IPS-NIHi7 (cell line): ENCODE data around the gene PISD.
"Not testable (repeated sequence)": the region's sequence is repeated elsewhere in the genome, so short reads cannot be mapped to it uniquely, and the experiment has no call there.

ENCODE experiments used
- DNase-seq: peaks from one replicate; pipeline ENCODE4 v3.0.0; 2012; ENCODE audit warnings: mixed read lengths; ENCODE audit errors: extremely low spot score

Gene PISD

GRCh38 chr22:31661851-31662667, at the start of gene PISD:
TSS of gene PISD (minus strand) at chr22:31662215. CDS start at chr22:31662208, 7 bp downstream.
- peak; percentile 98 for DNase-seq

GRCh38 chr22:31711226-31711625, 49.2 kb upstream of the PISD start:
- not testable (repeated sequence) for DNase-seq

GRCh38 chr22:31707519-31707918, 45.5 kb upstream of the PISD start:
- DNase-seq: no peak

GRCh38 chr22:31695423-31695822, 33.4 kb upstream of the PISD start:
- no peak for DNase-seq

GRCh38 chr22:31694046-31694445, 32.0 kb upstream of the PISD start:
- not testable (repeated sequence) for DNase-seq

- DNase-seq: no peak
Measured at GRCh38 chr22:31692186-31692886, 30.3 kb upstream of the PISD start.

GRCh38 chr22:31691408-31691807, 29.4 kb upstream of the PISD start:
- DNase-seq: no peak

- DNase-seq: no peak
Measured at GRCh38 chr22:31683181-31684105, 21.4 kb upstream of the PISD start.

GRCh38 chr22:31682751-31683150, 20.7 kb upstream of the PISD start:
- no peak for DNase-seq

- no peak for DNase-seq
Measured at GRCh38 chr22:31681349-31682345, 19.6 kb upstream of the PISD start.

- no peak for DNase-seq
Measured at GRCh38 chr22:31680861-31681341, 18.9 kb upstream of the PISD start.

GRCh38 chr22:31678748-31679147, 16.7 kb upstream of the PISD start:
- DNase-seq: no peak

GRCh38 chr22:31676700-31677099, 14.7 kb upstream of the PISD start:
- DNase-seq: peak; percentile 92

GRCh38 chr22:31674219-31674618, 12.2 kb upstream of the PISD start:
- DNase-seq: not testable (repeated sequence)

- not testable (repeated sequence) for DNase-seq
Measured at GRCh38 chr22:31668849-31669248, 6.8 kb upstream of the PISD start.

GRCh38 chr22:31662668-31663037, 638 bp upstream of the PISD start:
- DNase-seq: no peak

- DNase-seq: not testable (repeated sequence)
Measured at GRCh38 chr22:31660860-31661341, 1.1 kb downstream of the PISD start.

GRCh38 chr22:31659246-31659645, 2.8 kb downstream of the PISD start:
- DNase-seq: no peak

GRCh38 chr22:31654408-31654807, 7.6 kb downstream of the PISD start:
- no peak for DNase-seq

GRCh38 chr22:31653944-31654343, 8.1 kb downstream of the PISD start:
- no peak for DNase-seq
